K562 (cell line): ENCODE measurements around the gene TMEM150A. TPM values are rescaled to one million over a fixed set of nuclear protein-coding genes. Genes with fewer than 3 reads are reported as not detected.

Experiments
- DMBX1 ChIP-seq: fragments of 250-450 bp; sonication (Bioruptor Pico); IDR thresholded peaks from 2 replicates; pipeline ENCODE4 v1.8.0; 2022; ENCODE audit warnings: inconsistent platforms, mild to moderate bottlenecking, moderate library complexity, borderline replicate concordance
- ETV6 ChIP-seq, 3 experiments: fragments of 150-350 bp in 1 of 3; sonication (generic) in 1 of 3; formaldehyde crosslinking in 1 of 3; IDR thresholded peaks; 2 replicates each; pipeline versions ENCODE4 v1.6.1 to v1.8.0; 2014 to 2022; ENCODE audit warnings: borderline replicate concordance in 2 of 3, low read depth in 2 of 3, antibody characterized with exemption in 1 of 3, low read length in 1 of 3, mild to moderate bottlenecking in 1 of 3, missing genetic modification reagents in 1 of 3
- FOXJ2 ChIP-seq: fragments of 200-800 bp; sonication (Bioruptor generic); IDR thresholded peaks from 2 replicates; pipeline ENCODE4 v1.6.1; 2016; ENCODE audit warnings: missing genetic modification characterization, missing compliant biosample characterization
- KAT8 ChIP-seq: fragments of 450-650 bp; IDR thresholded peaks from 2 replicates; pipeline ENCODE4 v1.6.1; 2016; ENCODE audit warnings: low read depth, mild to moderate bottlenecking
- NONO ChIP-seq, 2 experiments: fragments of 200-400 bp in 1 of 2; fragments of 450-650 bp in 1 of 2; formaldehyde crosslinking in 1 of 2; IDR thresholded peaks; 2 replicates each; pipeline ENCODE4 v1.6.1; 2017; ENCODE audit warnings: low read depth in 2 of 2, mild to moderate bottlenecking in 2 of 2, moderate library complexity in 2 of 2, low read length in 1 of 2
- POLR2H ChIP-seq: IDR thresholded peaks from 2 replicates; pipeline ENCODE4 v1.6.1; 2016; ENCODE audit warnings: missing genetic modification characterization, low read depth, mild to moderate bottlenecking, control low read depth, missing compliant biosample characterization, moderate library complexity
- RBM14 ChIP-seq: fragments of 200-400 bp; formaldehyde crosslinking; IDR thresholded peaks from 2 replicates; pipeline ENCODE4 v1.6.1; 2018; ENCODE audit warnings: low read depth, mild to moderate bottlenecking, low read length, moderate library complexity, borderline replicate concordance; ENCODE audit not compliant: insufficient read depth
- RNF2 ChIP-seq: sonication (generic); IDR thresholded peaks from 2 replicates; pipeline ENCODE4 v1.6.1; 2016
- SMAD2 ChIP-seq: fragments of 150-350 bp; IDR thresholded peaks from 2 replicates; pipeline ENCODE4 v1.6.1; 2014; ENCODE audit warnings: low read depth, mild to moderate bottlenecking, low read length
- SMAD4 ChIP-seq: fragments of 250-450 bp; sonication (Bioruptor Pico); conservative IDR thresholded peaks from 2 replicates; pipeline ENCODE4 v1.8.0; 2021; ENCODE audit warnings: inconsistent platforms, mild to moderate bottlenecking, moderate library complexity
- SMARCC2 ChIP-seq: fragments of 450-650 bp; IDR thresholded peaks from 2 replicates; pipeline ENCODE4 v1.6.1; 2017; ENCODE audit warnings: antibody characterized with exemption, moderate library complexity, mild to moderate bottlenecking, low read depth
- VEZF1 ChIP-seq: fragments of 200-800 bp; sonication (Bioruptor generic); IDR thresholded peaks from 2 replicates; pipeline ENCODE4 v1.6.1; 2017; ENCODE audit warnings: missing genetic modification characterization, missing compliant biosample characterization
- ZNF589 ChIP-seq: fragments of 200-800 bp; sonication (Bioruptor generic); IDR thresholded peaks from 2 replicates; pipeline ENCODE4 v1.6.1; 2016; ENCODE audit warnings: low read depth, missing genetic modification characterization, missing compliant biosample characterization
- ZNF766 ChIP-seq: fragments of 200-800 bp; sonication (Bioruptor generic); conservative IDR thresholded peaks from 2 replicates; pipeline ENCODE4 v1.6.1; 2016; ENCODE audit warnings: missing genetic modification characterization, missing compliant biosample characterization
- polyA plus RNA-seq, 8 experiments: library from polyadenylated mRNA; depleted of rRNA in 4 of 8; stranded (reverse) in 5 of 8; unstranded in 3 of 8; fragments of >200 nt; fragmentation: Nextera tagmentation in 2 of 8; fragmentation: Illumina TruSeq in 1 of 8; extraction: Ambion mirVana in 2 of 8; extraction: Trizol in 1 of 8; gene quantifications; 2 replicates each; pipeline versions ENCODE4 v1.2.1 to v1.2.3, GENCODE V29; 2011 to 2014; ENCODE audit warnings: inconsistent platforms in 1 of 8, missing spikeins in 1 of 8
- total RNA-seq, 7 experiments: library from RNA; depleted of rRNA in 6 of 7; stranded (reverse); fragments of >200 nt in 6 of 7; fragmentation: Illumina TruSeq in 2 of 7; extraction: Trizol in 2 of 7; gene quantifications; 2 replicates each; pipeline versions ENCODE4 v1.2.1 to v1.2.3, GENCODE V29; 2011 to 2021; ENCODE audit warnings: low replicate concordance in 1 of 7
- TF ChIP-seq, protein P1 (sequence below), 3 experiments: fragments of 200-800 bp in 1 of 3; fragments of 250-450 bp in 1 of 3; fragments of 450-650 bp in 1 of 3; sonication (Bioruptor Pico) in 1 of 3; sonication (Bioruptor generic) in 1 of 3; formaldehyde crosslinking in 1 of 3; IDR thresholded peaks; 2 replicates each; pipeline versions ENCODE4 v1.6.1 to v1.8.0; 2016 to 2022; ENCODE audit warnings: mild to moderate bottlenecking in 2 of 3, missing genetic modification characterization in 2 of 3, missing compliant biosample characterization in 1 of 3, moderate library complexity in 1 of 3
- TF ChIP-seq, protein P2 (sequence below): fragments of 200-400 bp; formaldehyde crosslinking; IDR thresholded peaks from 2 replicates; pipeline ENCODE4 v1.6.1; 2017; ENCODE audit warnings: mild to moderate bottlenecking, low read depth, low read length, moderate library complexity
- TF ChIP-seq, protein P3 (sequence below): fragments of 250-450 bp; sonication (Bioruptor Pico); IDR thresholded peaks from 2 replicates; pipeline ENCODE4 v1.8.0; 2021; ENCODE audit warnings: borderline replicate concordance, mild to moderate bottlenecking, moderate library complexity; ENCODE audit not compliant: poor library complexity, severe bottlenecking

TMEM150A gene
- total and polyA plus RNA-seq, 9 of the 15 experiments (the other 6 are each of a cell fraction or from before 2014, with no cell fraction given) = 3.9 to 17.1 (median 8.4) TPM

DNA sequence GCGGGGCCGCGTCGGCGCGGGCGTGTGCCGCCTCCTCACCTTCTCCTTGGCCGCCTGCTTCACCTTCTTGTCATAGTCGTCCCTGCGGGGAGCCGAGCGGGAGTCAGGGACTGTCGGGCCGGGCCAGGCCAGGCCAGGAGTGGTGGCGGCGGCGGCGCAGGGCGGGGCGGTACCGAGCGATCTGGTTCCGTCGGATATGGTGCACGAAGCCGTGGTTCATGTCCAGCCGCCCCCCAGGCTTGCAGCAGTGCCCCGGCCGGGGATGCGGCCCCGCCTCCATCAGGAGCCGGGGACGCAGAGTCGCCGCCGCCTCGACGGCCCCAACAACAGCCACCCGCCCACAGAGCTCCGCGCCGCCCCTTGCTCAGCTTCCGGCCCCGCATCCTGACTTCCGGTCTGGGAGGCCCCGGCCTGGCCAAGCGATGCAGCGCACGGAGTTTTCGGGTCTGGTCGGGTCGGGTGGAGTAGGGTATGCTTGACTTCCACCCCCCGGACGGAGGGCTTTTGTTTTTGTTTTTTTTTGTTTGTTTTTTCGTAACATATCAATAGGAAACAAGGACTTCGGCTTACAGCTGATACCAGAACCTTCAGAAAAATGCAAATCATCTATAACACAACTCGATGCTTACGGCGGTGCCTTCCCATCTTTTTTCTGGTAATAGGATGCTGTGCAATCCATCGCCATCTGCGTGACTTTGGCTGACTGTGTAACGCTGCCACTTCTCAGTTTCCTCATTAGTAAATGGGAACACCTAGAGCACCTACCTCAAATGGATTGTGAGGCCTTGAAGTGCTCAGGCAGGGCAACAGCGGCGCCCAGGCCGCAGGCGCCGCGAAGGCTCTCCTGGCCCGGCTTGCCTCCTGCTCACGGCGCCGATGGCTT lies 9.4 kb upstream of the TMEM150A start, which contains the start of gene C2orf68 (continued):
- TF ChIP-seq, protein P1, sequence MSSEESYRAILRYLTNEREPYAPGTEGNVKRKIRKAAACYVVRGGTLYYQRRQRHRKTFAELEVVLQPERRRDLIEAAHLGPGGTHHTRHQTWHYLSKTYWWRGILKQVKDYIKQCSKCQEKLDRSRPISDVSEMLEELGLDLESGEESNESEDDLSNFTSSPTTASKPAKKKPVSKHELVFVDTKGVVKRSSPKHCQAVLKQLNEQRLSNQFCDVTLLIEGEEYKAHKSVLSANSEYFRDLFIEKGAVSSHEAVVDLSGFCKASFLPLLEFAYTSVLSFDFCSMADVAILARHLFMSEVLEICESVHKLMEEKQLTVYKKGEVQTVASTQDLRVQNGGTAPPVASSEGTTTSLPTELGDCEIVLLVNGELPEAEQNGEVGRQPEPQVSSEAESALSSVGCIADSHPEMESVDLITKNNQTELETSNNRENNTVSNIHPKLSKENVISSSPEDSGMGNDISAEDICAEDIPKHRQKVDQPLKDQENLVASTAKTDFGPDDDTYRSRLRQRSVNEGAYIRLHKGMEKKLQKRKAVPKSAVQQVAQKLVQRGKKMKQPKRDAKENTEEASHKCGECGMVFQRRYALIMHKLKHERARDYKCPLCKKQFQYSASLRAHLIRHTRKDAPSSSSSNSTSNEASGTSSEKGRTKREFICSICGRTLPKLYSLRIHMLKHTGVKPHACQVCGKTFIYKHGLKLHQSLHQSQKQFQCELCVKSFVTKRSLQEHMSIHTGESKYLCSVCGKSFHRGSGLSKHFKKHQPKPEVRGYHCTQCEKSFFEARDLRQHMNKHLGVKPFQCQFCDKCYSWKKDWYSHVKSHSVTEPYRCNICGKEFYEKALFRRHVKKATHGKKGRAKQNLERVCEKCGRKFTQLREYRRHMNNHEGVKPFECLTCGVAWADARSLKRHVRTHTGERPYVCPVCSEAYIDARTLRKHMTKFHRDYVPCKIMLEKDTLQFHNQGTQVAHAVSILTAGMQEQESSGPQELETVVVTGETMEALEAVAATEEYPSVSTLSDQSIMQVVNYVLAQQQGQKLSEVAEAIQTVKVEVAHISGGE (CRISPR knock-in tag; IDR thresholded peaks at IDR 0.05) = peak in 1 of 3 experiments; percentile 85; a peak in 3 of 6 replicates
- TF ChIP-seq RNF2 = no peak
- peak; percentile 95 for TF ChIP-seq POLR2H (tag)
- no peak for TF ChIP-seq FOXJ2 (tag)
- TF ChIP-seq, protein P2, sequence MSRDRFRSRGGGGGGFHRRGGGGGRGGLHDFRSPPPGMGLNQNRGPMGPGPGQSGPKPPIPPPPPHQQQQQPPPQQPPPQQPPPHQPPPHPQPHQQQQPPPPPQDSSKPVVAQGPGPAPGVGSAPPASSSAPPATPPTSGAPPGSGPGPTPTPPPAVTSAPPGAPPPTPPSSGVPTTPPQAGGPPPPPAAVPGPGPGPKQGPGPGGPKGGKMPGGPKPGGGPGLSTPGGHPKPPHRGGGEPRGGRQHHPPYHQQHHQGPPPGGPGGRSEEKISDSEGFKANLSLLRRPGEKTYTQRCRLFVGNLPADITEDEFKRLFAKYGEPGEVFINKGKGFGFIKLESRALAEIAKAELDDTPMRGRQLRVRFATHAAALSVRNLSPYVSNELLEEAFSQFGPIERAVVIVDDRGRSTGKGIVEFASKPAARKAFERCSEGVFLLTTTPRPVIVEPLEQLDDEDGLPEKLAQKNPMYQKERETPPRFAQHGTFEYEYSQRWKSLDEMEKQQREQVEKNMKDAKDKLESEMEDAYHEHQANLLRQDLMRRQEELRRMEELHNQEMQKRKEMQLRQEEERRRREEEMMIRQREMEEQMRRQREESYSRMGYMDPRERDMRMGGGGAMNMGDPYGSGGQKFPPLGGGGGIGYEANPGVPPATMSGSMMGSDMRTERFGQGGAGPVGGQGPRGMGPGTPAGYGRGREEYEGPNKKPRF = no peak
- TF ChIP-seq KAT8 = 0 out of 2 replicates have a peak, but pooled peaks have one; percentile 16
- no peak for TF ChIP-seq ZNF766 (CRISPR knock-in tag)
- TF ChIP-seq RBM14 = no peak
- no peak for TF ChIP-seq DMBX1 (CRISPR knock-in tag)
- TF ChIP-seq SMARCC2 = 0 out of 2 replicates have a peak, but pooled peaks have one; percentile 17
- peak; percentile 47 to 71; a peak in 3 of 4 replicates for TF ChIP-seq NONO (IDR thresholded peaks at IDR 0.05; ENCODE audit: low read depth in 2 of 2, low read length in 1 of 2)
- TF ChIP-seq ZNF589 (CRISPR knock-in tag) = no peak
- TF ChIP-seq SMAD4 (CRISPR knock-in tag) = peak; percentile 37; the same call in 1 of the 2 replicates
- TF ChIP-seq SMAD2 = no peak
- no peak for TF ChIP-seq ETV6 (IDR thresholded peaks at IDR 0.05; ENCODE audit: borderline replicate concordance in 1 of 2, low read depth in 2 of 2, low read length in 1 of 2)
- TF ChIP-seq ETV6 (CRISPR knock-in tag; IDR thresholded peaks at IDR 0.05; ENCODE audit: borderline replicate concordance) = no peak
- peak; percentile 69 for TF ChIP-seq VEZF1 (CRISPR knock-in tag)
- TF ChIP-seq, protein P3, sequence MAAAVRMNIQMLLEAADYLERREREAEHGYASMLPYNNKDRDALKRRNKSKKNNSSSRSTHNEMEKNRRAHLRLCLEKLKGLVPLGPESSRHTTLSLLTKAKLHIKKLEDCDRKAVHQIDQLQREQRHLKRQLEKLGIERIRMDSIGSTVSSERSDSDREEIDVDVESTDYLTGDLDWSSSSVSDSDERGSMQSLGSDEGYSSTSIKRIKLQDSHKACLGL = no peak
